Inflammatory macrophage treated with lipopolysaccharide for 1 hour (primary cell): Measurements from ENCODE around the gene HERC2.

Experiments
- DNase-seq, 2 donors: peaks; one replicate each; pipeline ENCODE4 v3.0.0-alpha.2; 2020 to 2022

HERC2 gene

GRCh38 chr15:28093752-28094535 is 228.0 kb downstream of the HERC2 start:
- DNase-seq = no peak

GRCh38 chr15:28091313-28091712 is 230.7 kb downstream of the HERC2 start:
- no peak for DNase-seq

GRCh38 chr15:28086175-28086703 is 235.7 kb downstream of the HERC2 start:
- peak; percentile 48 to 72 for DNase-seq

- DNase-seq = no peak
Measured at GRCh38 chr15:28085489-28086174, 236.3 kb downstream of the HERC2 start.

GRCh38 chr15:28084547-28084946 is 237.4 kb downstream of the HERC2 start:
- no peak for DNase-seq

- no peak for DNase-seq
Measured at GRCh38 chr15:28082891-28083684, 238.9 kb downstream of the HERC2 start.

- DNase-seq = no peak
Measured at GRCh38 chr15:28081594-28081993, 240.4 kb downstream of the HERC2 start.

- no peak for DNase-seq
Measured at GRCh38 chr15:28080386-28080785, 241.6 kb downstream of the HERC2 start.

GRCh38 chr15:28079313-28079969 is 242.5 kb downstream of the HERC2 start:
- DNase-seq = no peak

GRCh38 chr15:28078191-28078719 is 243.7 kb downstream of the HERC2 start:
- DNase-seq = no peak

GRCh38 chr15:28075573-28075972 is 246.4 kb downstream of the HERC2 start:
- no peak for DNase-seq

- no peak for DNase-seq
Measured at GRCh38 chr15:28068930-28069329, 253.0 kb downstream of the HERC2 start.

GRCh38 chr15:28066231-28066630 is 255.7 kb downstream of the HERC2 start:
- no peak for DNase-seq
